ENCODE measurements around the gene RANBP9. TPM values are rescaled to one million over a fixed set of nuclear protein-coding genes. Genes with fewer than 3 reads are reported as not detected.
A peak's percentile ranks its signal among the peaks of the same experiment; 100 is the strongest.

The RANBP9 gene
- total RNA-seq, 1 experiment from 2014 or later: 17.5 TPM

GRCh38 chr6:13716955-13717295 is 5.3 kb upstream of the RANBP9 start:
- H2AFZ ChIP-seq (ENCODE audit: low read length): no peak overlapping the region
- H3K4me2 ChIP-seq (ENCODE audit: low read depth, low read length, poor library complexity, severe bottlenecking): no peak overlapping the region
- H3K9me2 ChIP-seq (replicated peaks; ENCODE audit: insufficient read depth, low read length): no peaks in the 10 kb centered on the region
- H3K36me3 ChIP-seq (ENCODE audit: insufficient read depth, low read length): no peaks in the 10 kb centered on the region
- no peak overlapping the region for H3K9ac ChIP-seq (ENCODE audit: low read length)
- H3K9me3 ChIP-seq (ENCODE audit: low read length): no peaks in the 10 kb centered on the region
- H3K27ac ChIP-seq (ENCODE audit: low read length): no peak overlapping the region
- H3K27me3 ChIP-seq (ENCODE audit: low read length): no peaks in the 10 kb centered on the region
- H4K20me1 ChIP-seq (ENCODE audit: insufficient read depth, low read depth, low read length): no peaks in the 10 kb centered on the region
- DNase-seq: no peak
- peaks cover 9% of the 10 kb centered on the region for H3K4me1 ChIP-seq (ENCODE audit: low read length)
- no peaks in the 10 kb centered on the region for H3K79me2 ChIP-seq (ENCODE audit: low read length)
- no peak overlapping the region for H3K4me3 ChIP-seq (ENCODE audit: low read length)

DNA sequence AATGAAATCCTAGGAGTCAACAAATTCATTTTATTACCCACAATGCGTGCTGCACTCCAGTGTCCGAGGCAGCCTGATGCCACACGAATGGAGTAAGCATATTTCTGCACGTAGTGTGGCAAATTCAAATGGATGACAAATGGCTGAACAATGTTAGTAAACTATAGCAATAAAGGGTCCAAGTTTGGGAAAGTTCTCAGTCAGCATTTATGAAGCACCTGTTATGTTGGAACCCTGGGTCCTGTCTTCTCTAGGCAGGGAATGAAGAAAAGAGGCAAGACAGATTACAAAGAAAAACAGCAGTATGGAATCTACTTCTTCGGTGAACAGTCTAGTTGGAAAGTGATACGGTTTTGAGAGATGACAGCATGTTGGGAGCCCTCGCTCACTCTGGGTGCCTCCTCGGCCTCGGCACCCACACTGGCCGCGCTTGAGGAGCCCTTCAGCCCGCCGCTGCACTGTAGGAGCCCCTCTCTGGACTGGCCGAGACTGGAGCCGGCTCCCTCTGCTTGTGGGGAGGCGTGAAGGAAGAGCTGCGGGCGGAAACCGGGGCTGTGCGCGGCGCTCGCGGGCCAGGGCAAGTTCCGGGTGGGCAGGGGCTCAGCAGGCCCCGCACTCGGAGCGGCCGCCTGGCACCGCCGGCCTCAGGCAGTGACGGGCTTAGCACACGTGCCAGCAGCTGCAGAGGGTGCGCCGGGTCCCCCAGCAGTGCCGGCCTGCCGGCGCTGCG is 4.8 kb upstream of the RANBP9 start:
- no peak overlapping the region for H2AFZ ChIP-seq (ENCODE audit: low read length)
- no peaks in the 10 kb centered on the region for H3K36me3 ChIP-seq (ENCODE audit: insufficient read depth, low read length)
- no peak overlapping the region for H3K27ac ChIP-seq (ENCODE audit: low read length)
- no peak overlapping the region for H3K4me3 ChIP-seq (ENCODE audit: low read length)
- H4K20me1 ChIP-seq (ENCODE audit: insufficient read depth, low read depth, low read length): no peaks in the 10 kb centered on the region
- H3K9me3 ChIP-seq (ENCODE audit: low read length): no peaks in the 10 kb centered on the region
- no peaks in the 10 kb centered on the region for H3K27me3 ChIP-seq (ENCODE audit: low read length)
- H3K79me2 ChIP-seq (ENCODE audit: low read length): no peaks in the 10 kb centered on the region
- no peak for DNase-seq
- no peaks in the 10 kb centered on the region for H3K9me2 ChIP-seq (replicated peaks; ENCODE audit: insufficient read depth, low read length)
- no peak overlapping the region for H3K9ac ChIP-seq (ENCODE audit: low read length)
- no peak overlapping the region for H3K4me2 ChIP-seq (ENCODE audit: low read depth, low read length, poor library complexity, severe bottlenecking)
- H3K4me1 ChIP-seq (ENCODE audit: low read length): peaks cover 9% of the 10 kb centered on the region

DNA sequence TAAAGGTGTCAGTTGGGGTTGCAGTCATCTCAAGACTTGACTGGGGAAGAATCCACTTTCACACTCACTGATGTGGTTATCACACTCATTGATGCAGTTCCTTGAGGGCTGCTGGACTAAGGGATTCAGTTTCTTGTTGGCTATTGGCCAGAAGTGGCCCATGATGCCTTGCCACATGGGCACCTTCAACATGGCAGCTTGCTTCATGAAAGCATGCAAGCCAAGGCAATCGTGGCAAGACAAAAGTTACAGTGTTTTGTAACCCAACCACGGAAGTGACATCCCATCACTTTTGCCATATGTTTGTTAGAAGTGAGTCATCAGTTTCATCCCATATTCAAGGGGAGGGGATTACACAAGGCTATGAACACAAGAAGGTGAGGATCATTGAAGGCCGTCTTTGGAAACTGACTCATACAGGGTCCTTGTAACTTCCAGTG is 3.8 kb upstream of the RANBP9 start:
- Histone ChIP-seq H3K4me2 (ENCODE audit: low read depth, low read length, poor library complexity, severe bottlenecking) (no peak overlapping the region), H3K36me3 (ENCODE audit: insufficient read depth, low read length) (no peaks in the 10 kb centered on the region), H3K27ac (ENCODE audit: low read length) (no peak overlapping the region), H2AFZ (ENCODE audit: low read length) (no peak overlapping the region), H3K79me2 (ENCODE audit: low read length) (peaks cover 4% of the 10 kb centered on the region), H3K9ac (ENCODE audit: low read length) (no peak overlapping the region), H3K9me3 (ENCODE audit: low read length) (no peaks in the 10 kb centered on the region), H3K4me3 (ENCODE audit: low read length) (no peak overlapping the region), H3K27me3 (ENCODE audit: low read length) (no peaks in the 10 kb centered on the region), H3K9me2 (replicated peaks; ENCODE audit: insufficient read depth, low read length) (no peaks in the 10 kb centered on the region), H4K20me1 (ENCODE audit: insufficient read depth, low read depth, low read length) (peaks cover 4% of the 10 kb centered on the region), H3K4me1 (ENCODE audit: low read length) (peaks cover 10% of the 10 kb centered on the region)
- no peak for DNase-seq

DNA sequence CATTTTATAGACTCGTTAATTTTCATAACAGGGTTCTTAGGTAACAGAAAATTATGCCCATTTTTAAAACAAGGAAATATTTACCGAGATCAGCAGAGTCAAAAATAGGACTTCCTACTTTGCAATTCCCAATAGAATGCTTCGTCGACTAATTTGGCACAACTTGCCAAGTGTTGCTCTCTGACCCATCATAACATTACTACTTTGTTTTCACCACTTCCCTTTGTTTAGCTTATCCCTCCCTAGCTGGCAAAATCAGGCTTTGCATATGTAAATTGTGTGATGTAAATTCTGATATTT is 914 bp upstream of the RANBP9 start:
- Histone ChIP-seq H3K9ac (ENCODE audit: low read length) (peak overlapping the region; percentile 72), H3K4me3 (ENCODE audit: low read length) (peak overlapping the region; percentile 70), H3K4me2 (ENCODE audit: low read depth, low read length, poor library complexity, severe bottlenecking) (peak overlapping the region; percentile 80), H4K20me1 (ENCODE audit: insufficient read depth, low read depth, low read length) (peaks cover 33% of the 10 kb centered on the region), H3K9me3 (ENCODE audit: low read length) (no peaks in the 10 kb centered on the region), H3K36me3 (ENCODE audit: insufficient read depth, low read length) (no peaks in the 10 kb centered on the region), H3K27me3 (ENCODE audit: low read length) (no peaks in the 10 kb centered on the region), H3K9me2 (replicated peaks; ENCODE audit: insufficient read depth, low read length) (no peaks in the 10 kb centered on the region), H3K27ac (ENCODE audit: low read length) (peak overlapping the region; percentile 72), H3K79me2 (ENCODE audit: low read length) (peaks cover 34% of the 10 kb centered on the region), H3K4me1 (ENCODE audit: low read length) (peaks cover 33% of the 10 kb centered on the region), H2AFZ (ENCODE audit: low read length) (peak overlapping the region; percentile 95)
- peak; percentile 60 for DNase-seq

GRCh38 chr6:13711324-13711732 is 307 bp downstream of the RANBP9 start:
- H4K20me1 ChIP-seq (ENCODE audit: insufficient read depth, low read depth, low read length): peaks cover 39% of the 10 kb centered on the region
- H3K79me2 ChIP-seq (ENCODE audit: low read length): peaks cover 40% of the 10 kb centered on the region
- no peaks in the 10 kb centered on the region for H3K9me2 ChIP-seq (replicated peaks; ENCODE audit: insufficient read depth, low read length)
- peak; percentile 84 for DNase-seq
- H3K4me3 ChIP-seq (ENCODE audit: low read length): peak overlapping the region; percentile 67
- peak overlapping the region; percentile 39 for H3K4me2 ChIP-seq (ENCODE audit: low read depth, low read length, poor library complexity, severe bottlenecking)
- no peak overlapping the region for H2AFZ ChIP-seq (ENCODE audit: low read length)
- H3K27me3 ChIP-seq (ENCODE audit: low read length): no peaks in the 10 kb centered on the region
- no peaks in the 10 kb centered on the region for H3K9me3 ChIP-seq (ENCODE audit: low read length)
- H3K9ac ChIP-seq (ENCODE audit: low read length): peak overlapping the region; percentile 75
- H3K4me1 ChIP-seq (ENCODE audit: low read length): peaks cover 33% of the 10 kb centered on the region
- H3K36me3 ChIP-seq (ENCODE audit: insufficient read depth, low read length): no peaks in the 10 kb centered on the region
- H3K27ac ChIP-seq (ENCODE audit: low read length): no peak overlapping the region

DNA sequence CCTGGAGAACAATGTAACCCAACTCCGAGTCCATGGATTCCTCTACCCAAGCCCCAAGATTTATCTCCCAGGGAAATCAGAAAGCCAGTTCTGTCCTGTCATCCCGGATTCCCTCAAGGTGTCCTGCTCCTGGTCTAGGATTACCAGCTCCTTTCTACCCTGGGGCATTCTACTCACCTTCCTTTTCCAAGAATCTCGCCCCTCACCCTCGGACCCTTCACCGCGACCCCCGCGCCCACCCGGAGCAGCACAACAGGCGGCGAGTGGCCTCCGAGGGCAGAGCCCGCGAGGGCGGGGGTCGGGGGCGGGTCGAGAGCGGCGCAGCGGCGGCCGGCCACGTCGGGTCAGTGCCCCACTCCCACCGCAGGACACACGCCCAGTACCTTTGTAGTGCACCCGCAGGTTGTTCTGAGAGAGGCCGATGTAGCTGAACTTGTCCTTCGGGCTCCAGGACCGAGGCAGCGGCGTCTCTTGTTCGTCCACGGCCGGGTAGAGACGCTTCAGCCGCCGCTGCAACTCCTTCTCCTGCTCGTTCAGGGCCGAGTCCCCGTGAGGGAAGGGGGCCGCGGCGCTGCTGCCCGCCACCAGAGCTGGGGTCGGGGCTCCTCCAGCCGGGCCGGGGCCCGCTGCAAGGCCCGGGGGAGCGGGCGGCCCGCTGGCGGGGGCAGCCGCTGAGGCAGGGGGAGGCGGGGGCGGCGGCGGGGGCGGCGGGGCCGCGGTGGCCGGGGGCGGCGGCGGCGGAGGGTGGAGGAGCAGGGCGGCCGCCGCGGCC is 897 bp downstream of the RANBP9 start:
- Histone ChIP-seq H3K79me2 (ENCODE audit: low read length) (peaks cover 40% of the 10 kb centered on the region), H3K4me3 (ENCODE audit: low read length) (peak overlapping the region; percentile 94), H4K20me1 (ENCODE audit: insufficient read depth, low read depth, low read length) (peaks cover 39% of the 10 kb centered on the region), H3K4me2 (ENCODE audit: low read depth, low read length, poor library complexity, severe bottlenecking) (peak overlapping the region; percentile 98), H3K9me2 (replicated peaks; ENCODE audit: insufficient read depth, low read length) (no peaks in the 10 kb centered on the region), H3K4me1 (ENCODE audit: low read length) (peaks cover 33% of the 10 kb centered on the region), H3K9me3 (ENCODE audit: low read length) (no peaks in the 10 kb centered on the region), H3K27me3 (ENCODE audit: low read length) (no peaks in the 10 kb centered on the region), H3K27ac (ENCODE audit: low read length) (no peak overlapping the region), H2AFZ (ENCODE audit: low read length) (no peak overlapping the region), H3K9ac (ENCODE audit: low read length) (peak overlapping the region; percentile 81), H3K36me3 (ENCODE audit: insufficient read depth, low read length) (no peaks in the 10 kb centered on the region)
- peak; percentile 72 for DNase-seq

- Histone ChIP-seq H3K4me3 (ENCODE audit: low read length) (peak overlapping the region; percentile 94), H3K4me2 (ENCODE audit: low read depth, low read length, poor library complexity, severe bottlenecking) (peak overlapping the region; percentile 98), H3K36me3 (ENCODE audit: insufficient read depth, low read length) (no peaks in the 10 kb centered on the region), H3K27me3 (ENCODE audit: low read length) (no peaks in the 10 kb centered on the region), H2AFZ (ENCODE audit: low read length) (no peak overlapping the region; the same call in 1 of the 2 replicates), H3K9me3 (ENCODE audit: low read length) (no peaks in the 10 kb centered on the region), H3K9me2 (replicated peaks; ENCODE audit: insufficient read depth, low read length) (no peaks in the 10 kb centered on the region), H3K79me2 (ENCODE audit: low read length) (peaks cover 40% of the 10 kb centered on the region), H3K9ac (ENCODE audit: low read length) (peak overlapping the region; percentile 81), H4K20me1 (ENCODE audit: insufficient read depth, low read depth, low read length) (peaks cover 39% of the 10 kb centered on the region), H3K4me1 (ENCODE audit: low read length) (peaks cover 33% of the 10 kb centered on the region), H3K27ac (ENCODE audit: low read length) (no peak overlapping the region)
- peak; percentile 64 for DNase-seq
Observed at GRCh38 chr6:13709689-13710551, 1.7 kb downstream of the RANBP9 start.

- Histone ChIP-seq H3K27ac (ENCODE audit: low read length) (no peak overlapping the region), H3K9me3 (ENCODE audit: low read length) (no peaks in the 10 kb centered on the region), H3K4me2 (ENCODE audit: low read depth, low read length, poor library complexity, severe bottlenecking) (peak overlapping the region; percentile 98), H3K36me3 (ENCODE audit: insufficient read depth, low read length) (no peaks in the 10 kb centered on the region), H4K20me1 (ENCODE audit: insufficient read depth, low read depth, low read length) (peaks cover 42% of the 10 kb centered on the region), H3K4me3 (ENCODE audit: low read length) (peak overlapping the region; percentile 94), H3K79me2 (ENCODE audit: low read length) (peaks cover 44% of the 10 kb centered on the region), H3K27me3 (ENCODE audit: low read length) (no peaks in the 10 kb centered on the region), H2AFZ (ENCODE audit: low read length) (no peak overlapping the region), H3K4me1 (ENCODE audit: low read length) (peaks cover 33% of the 10 kb centered on the region), H3K9ac (ENCODE audit: low read length) (peak overlapping the region; percentile 81), H3K9me2 (replicated peaks; ENCODE audit: insufficient read depth, low read length) (no peaks in the 10 kb centered on the region)
- no peak for DNase-seq
Observed at GRCh38 chr6:13708736-13709135, 2.9 kb downstream of the RANBP9 start.

All from Karpas-422 (cell line).